ENCODE data around the gene BLOC1S1. TPM values are rescaled to one million over a fixed set of nuclear protein-coding genes. Genes with fewer than 3 reads are reported as not detected.
A peak's percentile ranks its signal among the peaks of the same experiment; 100 is the strongest.

BLOC1S1 gene
- total RNA-seq, 2 donors from 2014 or later: 54.8 to 85.8 TPM

DNA sequence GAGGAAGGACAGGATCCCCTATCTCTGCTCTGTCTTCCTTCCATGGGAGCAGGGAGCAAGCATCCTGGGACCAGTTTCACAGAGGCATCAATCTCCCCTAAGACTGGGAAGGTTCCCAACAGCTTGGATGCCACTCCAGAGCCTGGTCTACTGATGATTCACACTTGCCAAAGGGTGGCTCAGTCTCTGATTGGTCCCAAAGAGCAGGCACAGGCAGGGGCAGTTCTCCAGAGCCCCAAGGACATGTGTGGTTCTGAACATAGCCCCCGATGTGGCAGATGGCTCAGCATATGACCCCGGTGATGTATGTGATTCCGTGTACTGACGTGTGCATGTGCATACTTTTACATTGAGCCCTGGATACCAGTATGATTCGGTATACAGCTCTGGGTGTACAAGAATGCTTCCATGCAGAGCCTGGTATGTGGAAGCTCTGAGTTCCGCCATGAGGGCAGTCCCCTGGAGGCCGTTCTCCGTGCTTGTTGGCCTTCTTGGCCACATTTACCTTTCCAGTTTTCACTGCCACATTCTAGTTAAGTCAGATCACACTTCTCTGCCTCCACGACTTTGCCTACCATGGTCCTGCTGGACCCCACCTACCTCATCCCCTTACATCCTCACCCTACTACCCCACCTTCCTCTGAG, 29.4 kb upstream of the BLOC1S1 start:
- no peaks in the 10 kb centered on the region for H3K9me3 Mint-ChIP-seq
- no peak overlapping the region for H3K27ac Mint-ChIP-seq
- H3K27me3 Mint-ChIP-seq: peaks cover 9 to 12% of the 10 kb centered on the region in 2 donors
- no peaks in the 10 kb centered on the region for H3K36me3 Mint-ChIP-seq
- peaks cover 2 to 11% of the 10 kb centered on the region in 2 donors for H3K4me1 Mint-ChIP-seq (ENCODE audit: low read depth in 2 of 2)
- DNase-seq (ENCODE audit: low spot score): no peak
- no peak overlapping the region for H3K4me3 Mint-ChIP-seq
- ATAC-seq: no peak

- ATAC-seq: peak; percentile 52 to 68
- H3K4me1 Mint-ChIP-seq (ENCODE audit: low read depth in 2 of 2): peaks cover 0 to 8% of the 10 kb centered on the region in 2 donors
- no peaks in the 10 kb centered on the region for H3K9me3 Mint-ChIP-seq
- H3K4me3 Mint-ChIP-seq: no peak overlapping the region
- H3K27ac Mint-ChIP-seq: no peak overlapping the region
- no peaks in the 10 kb centered on the region for H3K36me3 Mint-ChIP-seq
- DNase-seq (ENCODE audit: low spot score): no peak
- H3K27me3 Mint-ChIP-seq: peaks cover 5 to 7% of the 10 kb centered on the region in 2 donors
These were observed 28.1 kb upstream of the BLOC1S1 start for GRCh38 chr12:55687746-55688145.

- H3K9me3 Mint-ChIP-seq: no peaks in the 10 kb centered on the region
- no peaks in the 10 kb centered on the region for H3K36me3 Mint-ChIP-seq
- no peak overlapping the region for H3K4me3 Mint-ChIP-seq
- no peak for ATAC-seq
- H3K4me1 Mint-ChIP-seq (ENCODE audit: low read depth in 2 of 2): peaks cover 0 to 8% of the 10 kb centered on the region in 2 donors
- H3K27me3 Mint-ChIP-seq: peaks cover 3 to 5% of the 10 kb centered on the region in 2 donors
- peak overlapping the region in 1 of 2 donors; percentile 38 for H3K27ac Mint-ChIP-seq
- DNase-seq (ENCODE audit: low spot score): no peak
These were observed 26.9 kb upstream of the BLOC1S1 start for GRCh38 chr12:55688716-55689655.

DNA sequence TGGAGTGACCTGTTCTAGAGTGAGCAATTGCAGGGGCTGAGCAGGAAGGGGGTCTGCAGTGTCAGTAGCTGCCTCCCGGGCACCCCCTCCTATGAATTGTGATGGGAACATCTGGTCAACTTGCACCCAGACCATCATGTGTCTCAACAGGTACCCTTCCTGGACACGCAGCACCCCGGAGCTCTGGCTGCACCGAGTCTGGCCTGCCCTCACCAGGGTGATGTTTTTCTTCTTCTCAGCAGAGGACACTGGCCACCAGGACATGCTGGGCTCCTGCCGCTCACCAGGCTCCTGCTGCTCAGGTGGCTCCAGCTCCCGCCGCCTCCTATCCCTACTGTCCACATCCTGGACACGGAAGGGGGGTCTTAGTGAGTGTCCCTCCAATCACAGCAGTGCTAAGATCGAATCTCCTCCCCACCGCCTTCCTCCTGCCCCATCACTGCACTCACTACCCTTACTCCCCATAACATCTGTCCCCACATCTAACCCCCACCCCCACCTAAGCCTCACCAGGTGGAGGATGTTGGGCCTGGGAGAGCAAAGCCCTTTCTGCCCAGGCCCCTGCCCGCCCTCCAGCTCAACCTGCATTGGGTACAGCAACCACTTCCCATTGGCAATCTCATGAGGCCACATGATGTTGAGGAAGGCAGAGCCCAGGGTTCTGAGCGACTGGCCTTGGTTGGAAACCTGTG, 23.1 kb upstream of the BLOC1S1 start:
- no peaks in the 10 kb centered on the region for H3K9me3 Mint-ChIP-seq
- ATAC-seq (no peak), DNase-seq (ENCODE audit: low spot score) (no peak)
- peaks cover 0 to 2% of the 10 kb centered on the region in 2 donors for H3K4me1 Mint-ChIP-seq (ENCODE audit: low read depth in 2 of 2)
- no peaks in the 10 kb centered on the region for H3K36me3 Mint-ChIP-seq
- H3K27me3 Mint-ChIP-seq: peaks cover 0 to 5% of the 10 kb centered on the region in 2 donors
- H3K27ac Mint-ChIP-seq: no peak overlapping the region
- H3K4me3 Mint-ChIP-seq: no peak overlapping the region

DNA sequence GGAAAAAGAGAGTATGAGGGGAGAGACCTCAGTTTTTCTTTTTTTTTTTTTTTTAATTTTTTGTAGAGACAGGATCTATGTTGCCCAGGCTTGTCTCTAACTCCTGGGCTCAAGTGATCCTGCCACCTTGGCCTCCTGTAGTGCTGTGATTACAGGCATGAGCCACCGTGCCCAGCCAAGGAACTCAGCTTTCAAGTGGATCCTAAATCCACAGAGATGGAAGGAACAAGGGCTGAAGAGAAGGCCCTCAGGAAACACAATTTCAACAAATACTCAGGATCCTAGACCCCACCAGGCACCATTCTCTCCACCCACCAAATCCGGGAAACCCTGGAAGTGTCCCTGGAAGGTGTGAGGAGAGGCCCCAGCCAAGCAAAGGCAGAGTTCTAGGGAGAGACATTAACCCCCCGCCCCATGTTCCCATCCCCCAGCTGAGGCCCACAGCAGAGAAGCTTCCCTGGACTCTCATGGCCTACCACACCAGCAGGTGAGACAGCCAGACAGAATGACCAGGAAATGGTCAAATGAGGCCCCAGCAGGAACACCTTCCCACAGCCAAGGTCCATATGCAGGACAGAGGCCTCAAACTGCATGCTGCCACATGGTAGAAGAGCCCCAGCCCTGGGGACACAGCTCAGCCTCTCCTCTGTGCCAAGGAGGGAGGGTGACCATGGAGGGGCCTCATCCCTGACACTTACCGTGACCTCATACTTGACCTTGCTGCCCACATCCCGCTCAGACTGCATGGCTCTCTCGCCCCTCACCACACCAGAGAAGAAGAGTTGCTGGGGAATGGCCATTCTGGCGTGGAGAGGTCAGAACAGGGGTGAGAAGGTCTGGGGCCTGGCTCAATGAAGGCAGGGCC, 22.3 kb upstream of the BLOC1S1 start:
- no peak overlapping the region for H3K4me3 Mint-ChIP-seq
- H3K4me1 Mint-ChIP-seq (ENCODE audit: low read depth in 2 of 2): no peaks in the 10 kb centered on the region
- ATAC-seq: no peak
- no peak overlapping the region for H3K27ac Mint-ChIP-seq
- no peaks in the 10 kb centered on the region for H3K9me3 Mint-ChIP-seq
- no peak for DNase-seq (ENCODE audit: low spot score)
- H3K27me3 Mint-ChIP-seq: peaks cover 0 to 5% of the 10 kb centered on the region in 2 donors
- H3K36me3 Mint-ChIP-seq: no peaks in the 10 kb centered on the region

GRCh38 chr12:55694188-55694515, 21.7 kb upstream of the BLOC1S1 start:
- Mint-ChIP-seq H3K4me3 (no peak overlapping the region), H3K9me3 (no peaks in the 10 kb centered on the region), H3K27ac (no peak overlapping the region), H3K27me3 (peaks cover 0 to 5% of the 10 kb centered on the region in 2 donors), H3K36me3 (no peaks in the 10 kb centered on the region), H3K4me1 (ENCODE audit: low read depth in 2 of 2) (no peaks in the 10 kb centered on the region)
- no peak for DNase-seq (ENCODE audit: low spot score)
- no peak for ATAC-seq

GRCh38 chr12:55694651-55695050, 21.2 kb upstream of the BLOC1S1 start:
- no peak for ATAC-seq
- Mint-ChIP-seq H3K36me3 (no peaks in the 10 kb centered on the region), H3K27me3 (peaks cover 0 to 5% of the 10 kb centered on the region in 2 donors), H3K9me3 (no peaks in the 10 kb centered on the region), H3K4me3 (no peak overlapping the region), H3K27ac (no peak overlapping the region), H3K4me1 (ENCODE audit: low read depth in 2 of 2) (no peaks in the 10 kb centered on the region)
- DNase-seq (ENCODE audit: low spot score): no peak

- Mint-ChIP-seq H3K27ac (no peak overlapping the region), H3K4me1 (ENCODE audit: low read depth in 2 of 2) (no peaks in the 10 kb centered on the region), H3K27me3 (peaks cover 0 to 5% of the 10 kb centered on the region in 2 donors), H3K36me3 (no peaks in the 10 kb centered on the region), H3K9me3 (no peaks in the 10 kb centered on the region), H3K4me3 (no peak overlapping the region)
- no peak for DNase-seq (ENCODE audit: low spot score)
- no peak for ATAC-seq
These were observed 20.5 kb upstream of the BLOC1S1 start for GRCh38 chr12:55695349-55695748.

DNA sequence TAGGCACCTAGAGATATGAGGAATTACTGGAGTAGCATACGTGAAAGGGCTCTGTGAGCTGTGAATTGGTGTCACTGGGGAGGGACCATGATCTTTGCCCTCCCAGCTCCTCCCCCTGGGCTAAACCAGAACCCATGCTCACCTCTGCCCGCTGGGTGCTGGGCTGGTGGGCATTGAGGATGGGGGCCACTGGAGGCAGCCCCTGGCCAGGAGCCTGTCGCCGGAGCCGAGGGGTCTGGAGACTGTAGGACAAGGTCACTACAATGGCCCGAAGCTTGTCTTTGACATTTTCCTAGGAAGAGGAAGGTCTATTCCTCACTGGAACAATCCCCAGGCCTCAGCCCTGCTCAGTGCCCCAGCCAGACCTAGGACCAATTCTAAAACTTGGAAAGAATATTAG, 19.7 kb upstream of the BLOC1S1 start:
- H3K27me3 Mint-ChIP-seq: peaks cover 0 to 5% of the 10 kb centered on the region in 2 donors
- DNase-seq (ENCODE audit: low spot score) (no peak), ATAC-seq (no peak)
- no peaks in the 10 kb centered on the region for H3K9me3 Mint-ChIP-seq
- no peaks in the 10 kb centered on the region for H3K4me1 Mint-ChIP-seq (ENCODE audit: low read depth in 2 of 2)
- no peaks in the 10 kb centered on the region for H3K36me3 Mint-ChIP-seq
- H3K4me3 Mint-ChIP-seq: no peak overlapping the region
- no peak overlapping the region for H3K27ac Mint-ChIP-seq

GRCh38 chr12:55696796-55697462, 18.9 kb upstream of the BLOC1S1 start:
- H3K27ac Mint-ChIP-seq: no peak overlapping the region

GRCh38 chr12:55697686-55698085, 18.2 kb upstream of the BLOC1S1 start:
- no peaks in the 10 kb centered on the region for H3K4me1 Mint-ChIP-seq (ENCODE audit: low read depth in 2 of 2)
- no peak overlapping the region for H3K27ac Mint-ChIP-seq
- no peak overlapping the region for H3K4me3 Mint-ChIP-seq
- H3K36me3 Mint-ChIP-seq: no peaks in the 10 kb centered on the region
- ATAC-seq: no peak
- DNase-seq (ENCODE audit: low spot score): no peak
- H3K9me3 Mint-ChIP-seq: no peaks in the 10 kb centered on the region
- H3K27me3 Mint-ChIP-seq: peaks cover 0 to 5% of the 10 kb centered on the region in 2 donors

More at GRCh38 chr12:55696796-55697462, 18.9 kb upstream of the BLOC1S1 start:
- ATAC-seq (no peak), DNase-seq (ENCODE audit: low spot score) (no peak)
- no peaks in the 10 kb centered on the region for H3K36me3 Mint-ChIP-seq
- H3K4me3 Mint-ChIP-seq: no peak overlapping the region
- H3K9me3 Mint-ChIP-seq: no peaks in the 10 kb centered on the region
- peaks cover 0 to 5% of the 10 kb centered on the region in 2 donors for H3K27me3 Mint-ChIP-seq
- H3K4me1 Mint-ChIP-seq (ENCODE audit: low read depth in 2 of 2): no peaks in the 10 kb centered on the region

- Mint-ChIP-seq H3K27ac (no peak overlapping the region), H3K4me1 (ENCODE audit: low read depth in 2 of 2) (no peaks in the 10 kb centered on the region), H3K36me3 (no peaks in the 10 kb centered on the region), H3K27me3 (peaks cover 0 to 5% of the 10 kb centered on the region in 2 donors), H3K4me3 (no peak overlapping the region), H3K9me3 (no peaks in the 10 kb centered on the region)
- ATAC-seq: no peak
- no peak for DNase-seq (ENCODE audit: low spot score)
These were observed 17.4 kb upstream of the BLOC1S1 start for GRCh38 chr12:55698241-55698955.
